ENCODE results near the gene PTDSS2. TPM values are rescaled to one million over a fixed set of nuclear protein-coding genes. Genes with fewer than 3 reads are reported as not detected.

PTDSS2 gene
- total RNA-seq, 1 donor from 2014 or later: 32.9 TPM

- DNase-seq (no peak), ATAC-seq (no peak)
- TF ChIP-seq, protein P1, sequence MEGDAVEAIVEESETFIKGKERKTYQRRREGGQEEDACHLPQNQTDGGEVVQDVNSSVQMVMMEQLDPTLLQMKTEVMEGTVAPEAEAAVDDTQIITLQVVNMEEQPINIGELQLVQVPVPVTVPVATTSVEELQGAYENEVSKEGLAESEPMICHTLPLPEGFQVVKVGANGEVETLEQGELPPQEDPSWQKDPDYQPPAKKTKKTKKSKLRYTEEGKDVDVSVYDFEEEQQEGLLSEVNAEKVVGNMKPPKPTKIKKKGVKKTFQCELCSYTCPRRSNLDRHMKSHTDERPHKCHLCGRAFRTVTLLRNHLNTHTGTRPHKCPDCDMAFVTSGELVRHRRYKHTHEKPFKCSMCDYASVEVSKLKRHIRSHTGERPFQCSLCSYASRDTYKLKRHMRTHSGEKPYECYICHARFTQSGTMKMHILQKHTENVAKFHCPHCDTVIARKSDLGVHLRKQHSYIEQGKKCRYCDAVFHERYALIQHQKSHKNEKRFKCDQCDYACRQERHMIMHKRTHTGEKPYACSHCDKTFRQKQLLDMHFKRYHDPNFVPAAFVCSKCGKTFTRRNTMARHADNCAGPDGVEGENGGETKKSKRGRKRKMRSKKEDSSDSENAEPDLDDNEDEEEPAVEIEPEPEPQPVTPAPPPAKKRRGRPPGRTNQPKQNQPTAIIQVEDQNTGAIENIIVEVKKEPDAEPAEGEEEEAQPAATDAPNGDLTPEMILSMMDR (IDR thresholded peaks at IDR 0.05): no peak
Observed at GRCh38 chr11:494761-495536, 44.9 kb downstream of the PTDSS2 start.

GRCh38 chr11:495537-495931, 45.5 kb downstream of the PTDSS2 start:
- ATAC-seq (no peak), DNase-seq (no peak)
- no peaks in the 10 kb centered on the region for H3K4me1 ChIP-seq
- TF ChIP-seq, protein P1 (IDR thresholded peaks at IDR 0.05): no peak
- H3K4me3 ChIP-seq: no peak overlapping the region
- no peak overlapping the region for H3K27ac ChIP-seq
- no peaks in the 10 kb centered on the region for H3K27me3 ChIP-seq (ENCODE audit: low read depth)
- intact Hi-C loops (cut with DNase I): no loop called here
- no peaks in the 10 kb centered on the region for H3K9me3 ChIP-seq
- H3K36me3 ChIP-seq: peaks cover 92% of the 10 kb centered on the region

More at GRCh38 chr11:494761-495536, 44.9 kb downstream of the PTDSS2 start:
- no peaks in the 10 kb centered on the region for H3K9me3 ChIP-seq
- no peaks in the 10 kb centered on the region for H3K27me3 ChIP-seq (ENCODE audit: low read depth)
- H3K27ac ChIP-seq: no peak overlapping the region
- peaks cover 91% of the 10 kb centered on the region for H3K36me3 ChIP-seq
- H3K4me3 ChIP-seq: no peak overlapping the region
- H3K4me1 ChIP-seq: no peaks in the 10 kb centered on the region
- intact Hi-C loops (cut with DNase I): no loop called here

DNA sequence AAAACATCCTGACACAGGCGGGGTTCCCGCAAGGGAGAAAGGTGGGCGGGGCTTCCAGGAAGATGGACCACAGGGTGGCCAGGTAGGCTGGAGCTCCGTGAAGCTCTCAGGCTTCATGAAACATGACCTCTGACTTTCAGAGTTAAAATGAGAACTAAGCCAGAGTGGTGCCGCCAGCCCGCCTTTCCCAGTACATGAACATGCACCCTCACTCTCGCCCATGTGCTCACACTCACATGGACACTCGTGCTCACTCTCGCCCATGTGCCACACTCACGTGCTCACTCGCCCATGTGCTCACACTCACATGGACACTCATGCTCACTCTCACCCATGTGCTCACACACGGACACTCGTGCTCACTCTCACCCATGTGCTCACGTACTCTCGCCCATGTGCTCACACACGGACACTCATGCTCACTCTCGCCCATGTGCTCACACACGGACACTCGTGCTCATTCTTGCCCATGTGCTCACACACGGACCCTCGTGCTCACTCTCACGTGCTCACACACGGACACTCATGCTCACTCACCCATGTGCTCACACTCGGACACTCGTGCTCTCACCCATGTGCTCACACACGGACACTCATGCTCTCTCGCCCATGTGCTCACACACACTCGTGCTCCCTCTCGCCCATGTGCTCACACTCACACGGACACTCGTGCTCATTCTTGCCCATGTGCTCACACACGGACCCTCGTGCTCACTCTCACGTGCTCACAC, 46.9 kb downstream of the PTDSS2 start:
- Histone ChIP-seq H3K27ac (no peak overlapping the region), H3K27me3 (ENCODE audit: low read depth) (no peaks in the 10 kb centered on the region), H3K4me3 (no peak overlapping the region), H3K36me3 (peaks cover 97% of the 10 kb centered on the region), H3K9me3 (no peaks in the 10 kb centered on the region), H3K4me1 (peaks cover 5% of the 10 kb centered on the region)
- TF ChIP-seq, protein P1 (IDR thresholded peaks at IDR 0.05): no peak
- DNase-seq (no peak), ATAC-seq (no peak)
- intact Hi-C loops (cut with DNase I): no loop called here

DNA sequence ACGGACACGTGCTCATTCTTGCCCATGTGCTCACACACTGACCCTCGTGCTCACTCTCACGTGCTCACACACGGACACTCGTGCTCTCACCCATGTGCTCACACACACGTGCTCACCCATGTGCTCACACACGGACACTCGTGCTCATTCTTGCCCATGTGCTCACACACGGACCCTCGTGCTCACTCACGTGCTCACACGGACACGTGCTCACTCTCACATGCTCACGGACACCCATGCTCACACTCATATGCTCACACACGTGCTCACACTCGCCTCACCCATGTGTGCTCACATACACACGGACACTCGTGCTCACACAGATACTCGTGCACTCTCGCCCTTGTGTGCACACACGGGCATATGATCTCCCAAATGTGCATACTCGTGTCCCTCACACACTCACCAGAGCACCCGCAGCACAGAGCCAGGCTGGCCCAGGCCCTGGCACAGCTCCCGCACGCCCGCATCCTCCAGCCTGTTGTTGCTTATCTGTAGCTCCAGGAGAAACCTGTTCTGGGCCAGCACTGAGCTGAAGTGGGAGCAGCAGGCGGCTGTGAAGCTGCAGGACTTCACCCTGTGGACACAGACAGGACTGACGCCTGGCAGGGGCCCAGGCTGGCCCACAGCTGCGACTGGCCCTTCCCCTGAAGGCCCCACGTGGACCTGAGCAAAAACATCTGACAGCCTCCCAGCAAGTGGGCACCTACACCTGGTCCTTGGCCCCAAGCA, 47.7 kb downstream of the PTDSS2 start:
- Histone ChIP-seq H3K9me3 (no peaks in the 10 kb centered on the region), H3K4me3 (no peak overlapping the region), H3K27me3 (ENCODE audit: low read depth) (no peaks in the 10 kb centered on the region), H3K4me1 (peaks cover 12% of the 10 kb centered on the region), H3K36me3 (peaks cover 94% of the 10 kb centered on the region), H3K27ac (no peak overlapping the region)
- TF ChIP-seq, protein P1 (IDR thresholded peaks at IDR 0.05): no peak
- ATAC-seq: no peak
- intact Hi-C loops (cut with DNase I): no loop called here
- no peak for DNase-seq

- ATAC-seq (no peak), DNase-seq (no peak)
- Histone ChIP-seq H3K4me1 (peaks cover 20% of the 10 kb centered on the region), H3K27ac (no peak overlapping the region), H3K27me3 (ENCODE audit: low read depth) (no peaks in the 10 kb centered on the region), H3K36me3 (peaks cover 85% of the 10 kb centered on the region), H3K4me3 (no peak overlapping the region), H3K9me3 (no peaks in the 10 kb centered on the region)
- intact Hi-C loops (cut with DNase I): no loop called here
- TF ChIP-seq, protein P1 (IDR thresholded peaks at IDR 0.05): no peak
Observed at GRCh38 chr11:498297-499181, 48.5 kb downstream of the PTDSS2 start.

Data from lower lobe of right lung (tissue), 2 donors.